T-helper 1 cell treated with Interleukin-12 subunit alpha and Interleukin-12 subunit beta and Interleukin-4 antibody, amounts not matched to agents 30 ng/mL and 1 ng/mL, for 36 hours (primary cell): ENCODE measurements around the gene LINC00237. TPM values are rescaled to one million over a fixed set of nuclear protein-coding genes. Genes with fewer than 3 reads are reported as not detected.

Experiments used
- intact Hi-C: fragments of 100-400 bp; cut with micrococcal nuclease; formaldehyde crosslinking; loops from one replicate; pipeline ENCODE4 v1.15.1; 2024
- total RNA-seq: library from RNA; stranded (reverse); gene quantifications from 2 replicates; pipeline ENCODE4 v1.2.3, GENCODE V29; 2022

The LINC00237 gene
- total RNA-seq, 1 donor from 2014 or later, result not detected

DNA sequence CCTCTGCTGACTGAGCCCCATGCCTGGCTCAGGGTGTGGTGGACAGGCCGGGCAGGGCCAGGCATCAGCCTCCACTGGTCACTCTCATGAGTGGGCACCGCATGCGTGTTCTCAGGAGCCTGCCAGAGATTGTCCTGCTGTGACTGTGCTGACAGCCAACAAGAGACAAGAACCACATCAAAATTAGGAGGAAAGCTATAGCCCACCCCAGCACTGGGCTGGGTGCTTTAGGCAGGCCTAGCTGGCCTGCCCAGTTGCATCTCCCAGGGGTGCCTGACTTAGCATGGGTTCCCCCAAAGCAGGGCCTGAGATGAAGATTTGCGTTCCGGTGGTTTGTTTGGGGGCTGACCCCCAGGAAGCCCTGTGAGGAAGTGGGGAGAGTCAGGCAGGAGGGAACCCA lies 53.9 kb downstream of the LINC00237 start:
- intact Hi-C loops, result no loop called here

DNA sequence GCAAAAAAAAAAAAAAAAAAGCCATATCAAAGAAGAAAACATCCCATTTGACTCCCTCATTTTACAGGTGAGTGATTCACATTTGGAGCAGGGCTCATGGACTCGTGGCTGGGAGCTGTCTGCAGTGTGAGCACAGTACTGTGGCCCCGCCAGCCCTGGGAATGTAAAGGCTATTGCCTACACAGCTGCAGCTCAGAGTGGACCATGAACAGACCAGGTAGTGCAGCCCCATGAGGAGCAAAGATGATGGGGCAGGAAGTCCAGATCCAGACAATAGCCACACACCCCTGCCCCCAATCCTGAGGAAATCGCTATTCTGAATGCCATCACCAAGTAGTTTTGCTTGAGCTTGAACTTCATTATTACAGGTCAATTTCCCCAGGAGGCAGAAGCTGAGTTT lies 55.4 kb downstream of the LINC00237 start:
- intact Hi-C loops, result no loop called here

DNA sequence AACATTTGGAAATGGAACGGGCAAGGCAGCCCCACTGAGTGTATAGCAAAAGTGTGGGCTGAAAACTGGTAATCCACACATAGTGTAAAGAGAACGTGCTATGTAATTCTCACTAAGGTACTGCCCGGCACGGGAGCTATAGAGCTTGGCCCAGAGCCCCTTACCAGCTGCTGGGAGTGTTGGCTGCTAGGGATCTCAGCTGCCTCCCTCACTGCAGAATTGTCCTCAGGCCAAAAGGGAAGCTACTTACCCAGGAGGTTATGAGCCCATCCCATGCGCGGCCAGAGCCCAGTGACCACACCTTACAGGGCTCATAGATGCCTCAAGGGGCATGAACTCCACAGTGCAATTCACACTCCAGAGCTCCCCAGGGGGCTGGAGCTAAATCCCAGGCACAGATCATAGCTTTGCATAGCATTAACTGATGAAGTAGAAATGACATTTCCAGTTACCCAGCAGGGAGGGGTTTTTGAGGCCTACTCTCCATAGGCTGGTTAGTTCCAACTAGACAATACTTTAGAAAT lies 56.8 kb downstream of the LINC00237 start:
- intact Hi-C loops, result loop anchor here (1.0 to 2.0 kb wide), 2 partner anchors 77 to 456 kb away; partner anchors contain the start of gene KIZ

DNA sequence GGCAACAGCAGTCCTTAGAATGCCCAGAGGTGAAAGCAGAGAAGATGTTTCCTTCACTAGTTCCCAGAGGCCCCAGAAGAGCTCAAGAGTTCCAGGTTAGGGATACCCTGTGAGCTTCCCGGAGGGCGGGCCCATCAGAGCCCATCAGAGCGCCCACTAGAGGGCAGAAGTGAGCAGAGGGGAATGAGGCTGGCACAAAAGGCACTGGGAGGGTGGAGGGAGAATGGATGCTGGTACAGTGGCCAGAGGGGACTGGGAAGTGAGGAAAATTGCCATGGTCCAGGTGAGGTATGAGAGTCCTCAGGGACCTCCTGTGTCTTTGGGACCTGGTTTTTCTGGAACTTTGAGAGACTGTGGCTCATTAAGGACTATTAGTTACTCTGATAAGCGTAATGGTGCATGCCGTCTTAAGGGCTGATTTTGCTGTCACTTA lies 57.3 kb downstream of the LINC00237 start:
- intact Hi-C loops, result loop anchor here (1.0 to 2.0 kb wide), 2 partner anchors 78 to 456 kb away; partner anchors contain the start of gene KIZ

DNA sequence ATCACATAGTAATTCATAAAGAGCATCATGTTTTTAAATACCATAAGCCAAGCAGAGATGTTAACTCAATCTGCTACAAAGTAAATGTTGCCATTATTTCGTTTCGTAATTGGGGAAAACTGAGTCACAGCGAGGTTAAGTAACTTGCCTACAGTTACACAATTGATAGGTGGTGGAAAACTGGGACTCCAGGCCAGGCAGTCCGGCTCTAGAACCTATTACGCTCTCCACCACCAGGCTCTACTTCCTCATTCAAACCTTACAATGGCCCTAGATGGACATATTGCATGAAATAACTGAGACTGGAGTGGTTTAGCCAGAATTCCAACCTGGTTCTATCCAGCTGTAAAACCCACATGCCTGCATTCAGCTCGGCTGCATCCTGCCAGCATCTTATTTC lies 58.2 kb downstream of the LINC00237 start:
- intact Hi-C loops, result loop anchor here (2.0 kb wide), 2 partner anchors 79 to 187 kb away; partner anchors contain the start of gene KIZ

DNA sequence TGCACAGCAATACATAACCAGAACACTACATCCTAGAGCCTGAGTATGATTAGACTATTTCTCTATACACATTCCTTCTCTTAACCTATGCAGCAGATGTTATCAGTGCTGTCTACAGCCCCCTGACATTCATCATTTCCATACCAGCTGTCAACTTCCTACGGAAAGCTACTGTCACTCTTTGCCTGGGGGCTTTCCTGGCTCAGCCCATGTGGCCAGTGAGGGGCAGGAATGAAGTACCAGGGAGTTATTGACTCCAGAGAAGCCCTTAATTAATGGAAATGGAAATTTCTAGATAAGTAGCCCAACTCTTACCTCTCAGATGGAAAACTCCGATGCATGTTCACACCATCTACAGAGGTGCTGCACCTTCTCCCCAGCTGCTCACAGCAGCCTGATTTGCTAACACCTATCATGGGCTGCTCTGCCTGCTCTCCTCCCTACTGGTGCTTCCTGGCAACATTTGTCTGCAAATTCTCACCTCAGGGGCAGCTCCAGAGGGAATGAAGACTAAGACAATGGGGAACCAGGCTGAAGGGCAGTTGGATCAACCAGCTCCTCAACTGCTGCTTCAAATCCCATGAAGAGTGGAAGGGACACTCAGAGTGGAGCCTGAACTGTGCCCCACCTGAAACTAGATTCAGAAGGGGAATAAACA lies 59.6 kb downstream of the LINC00237 start:
- intact Hi-C loops, result loop anchor here (2.0 kb wide), 1 partner anchor 188 kb away; no protein-coding TSS in a partner anchor

Other genes with a start within 250 kb of the LINC00237 start
- 12.3 and 15.9 TPM in 2 replicates for gene KIZ, start 19.7 kb upstream of the LINC00237 start, total RNA-seq
- 77.0 and 77.4 TPM in 2 replicates for gene XRN2, start 197.0 kb upstream of the LINC00237 start, total RNA-seq